Cerebellar nuclear complex (tissue), 1 donor: Measurements from ENCODE around the gene DNM1L.

ENCODE experiments used
- DNase-seq, 2 experiments: peaks; one replicate each; lab custom pipeline; 2025; lab: John Stamatoyannopoulos, UW

DNM1L gene

DNA sequence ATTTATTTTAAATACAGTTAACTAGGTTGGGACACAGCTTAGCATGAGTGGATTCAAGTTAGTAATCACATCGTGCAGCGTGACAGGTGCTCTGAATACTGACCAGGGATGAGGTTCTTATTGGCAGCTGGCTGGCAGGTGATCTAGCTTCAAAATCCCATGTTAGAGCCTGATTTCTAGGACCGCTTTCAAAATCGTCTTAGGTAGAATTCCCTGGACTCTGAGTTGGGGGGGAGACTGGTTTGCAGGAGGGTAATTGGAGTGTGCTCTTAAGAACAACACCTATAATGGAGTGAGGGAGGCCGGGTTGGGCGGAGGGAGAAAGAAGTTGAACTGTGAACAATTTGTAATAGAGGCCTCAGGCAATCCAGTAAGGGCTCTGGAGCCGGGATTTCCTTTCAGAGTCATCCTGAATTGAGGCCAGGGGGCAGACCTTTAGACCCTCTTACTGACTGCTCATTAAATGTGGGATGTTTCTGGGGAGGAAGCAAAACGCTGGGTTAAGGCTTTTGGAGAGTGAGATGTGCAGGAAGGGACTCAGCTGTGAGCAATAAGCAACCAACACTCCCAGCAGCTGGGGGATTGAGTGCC lies 77.5 kb downstream of the DNM1L start:
- no peak for DNase-seq

- no peak for DNase-seq
Measured at GRCh38 chr12:32757157-32757556, 78.1 kb downstream of the DNM1L start.

DNA sequence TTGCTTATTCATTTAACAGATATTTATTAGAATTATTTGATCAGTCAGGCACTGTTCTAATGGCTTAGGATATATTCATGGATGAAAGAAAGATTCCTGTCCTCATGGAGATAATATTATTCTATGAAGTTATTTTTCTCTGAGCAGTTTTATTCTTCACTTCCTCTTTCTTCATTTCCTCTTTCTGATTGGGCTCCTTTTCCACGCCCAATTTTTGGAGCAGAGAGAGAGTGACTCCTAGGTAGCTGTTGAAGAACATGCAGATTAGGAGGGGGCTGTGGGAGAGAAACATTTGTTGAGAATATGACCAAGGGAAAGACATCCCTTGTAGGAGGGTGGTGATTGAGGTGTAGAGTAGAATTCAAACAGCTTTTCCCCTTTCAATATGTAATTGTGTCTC lies 82.6 kb downstream of the DNM1L start:
- no peak for DNase-seq

GRCh38 chr12:32765906-32766305 lies 86.8 kb downstream of the DNM1L start:
- DNase-seq = no peak

GRCh38 chr12:32768518-32768917 lies 89.4 kb downstream of the DNM1L start:
- no peak for DNase-seq

DNA sequence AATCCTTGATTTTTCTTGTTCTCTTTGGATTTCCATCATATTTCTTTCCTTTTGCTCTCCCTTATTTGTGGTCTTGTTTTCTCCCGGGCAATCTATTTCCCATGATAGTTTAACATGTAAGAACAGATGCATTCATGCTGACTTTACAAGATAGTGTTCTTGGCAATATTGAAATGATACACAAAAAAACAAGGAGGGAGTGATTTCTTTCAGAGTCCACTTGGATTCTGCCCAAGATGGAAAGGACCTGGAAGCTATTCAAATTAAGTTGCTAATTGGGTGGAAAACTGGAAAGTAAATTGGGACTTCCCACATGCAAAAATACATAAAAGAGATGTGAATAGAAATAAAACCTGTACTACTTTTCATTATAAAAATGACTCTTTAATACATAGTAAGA lies 91.0 kb downstream of the DNM1L start:
- no peak for DNase-seq

- DNase-seq = no peak
Measured at GRCh38 chr12:32773691-32774090, 94.6 kb downstream of the DNM1L start.

- DNase-seq = no peak
Measured at GRCh38 chr12:32776258-32776657, 97.2 kb downstream of the DNM1L start.

DNA sequence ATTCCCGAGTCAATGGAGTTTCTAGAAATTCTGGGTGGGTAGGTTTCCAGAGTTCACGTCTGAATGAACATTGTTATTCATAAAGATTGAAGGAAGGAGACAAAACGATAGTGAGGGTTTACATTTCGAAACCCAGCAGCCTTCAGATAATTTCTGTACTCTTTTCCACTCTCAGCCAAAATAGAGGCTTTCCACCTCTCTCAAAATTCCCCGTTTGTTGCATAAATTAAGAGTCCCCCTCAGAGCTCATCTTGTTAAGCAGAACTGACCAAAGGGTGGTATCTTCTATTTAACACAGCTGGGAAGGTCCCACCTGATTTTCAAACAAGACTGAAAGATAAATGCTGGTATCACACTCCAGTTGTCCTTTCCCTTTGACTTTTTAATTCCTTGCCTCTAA lies 98.1 kb downstream of the DNM1L start:
- DNase-seq = no peak

DNA sequence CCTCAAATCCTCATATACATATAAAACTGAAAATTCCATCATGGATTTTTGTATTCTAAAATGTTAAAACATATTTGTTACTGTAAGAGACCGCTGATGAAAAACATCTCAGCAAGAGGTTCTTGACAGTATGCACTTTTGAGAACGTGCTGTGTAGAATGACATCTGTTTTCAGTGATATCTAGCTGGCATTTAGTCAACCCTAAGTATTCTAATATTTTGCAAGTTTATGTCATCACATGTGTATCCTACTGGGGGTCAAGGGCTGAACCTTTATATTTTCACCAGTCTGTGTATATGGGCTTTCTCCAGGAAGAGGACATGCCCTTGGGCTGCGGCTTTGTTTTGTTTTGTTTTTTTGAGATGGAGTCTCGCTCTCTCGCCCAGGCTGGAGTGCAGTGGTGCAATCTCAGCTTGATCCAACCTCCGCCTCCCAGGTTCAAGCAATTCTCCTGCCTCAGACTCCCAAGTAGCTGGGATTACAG lies 98.6 kb downstream of the DNM1L start:
- no peak for DNase-seq

GRCh38 chr12:32780071-32780470 lies 101.0 kb downstream of the DNM1L start:
- DNase-seq = no peak

DNA sequence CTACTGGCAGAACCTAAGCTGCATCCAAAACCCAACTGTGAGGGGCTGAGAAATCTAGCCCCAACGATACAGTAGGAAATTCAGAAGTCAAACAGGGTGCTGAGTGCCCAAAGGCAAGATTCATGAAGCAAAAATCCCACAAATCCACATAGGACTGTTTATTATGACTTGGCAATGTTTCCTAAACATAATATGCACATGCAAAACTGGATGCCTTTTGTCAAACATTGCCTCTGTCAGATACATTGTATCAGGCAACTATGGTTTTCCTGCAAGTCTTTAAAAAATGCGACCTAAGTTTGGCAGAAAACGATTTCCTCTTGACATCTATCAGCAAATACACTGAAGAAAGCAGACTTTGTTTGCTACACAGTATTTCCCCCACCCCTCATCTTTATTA lies 103.9 kb downstream of the DNM1L start:
- DNase-seq = no peak

- DNase-seq = no peak
Measured at GRCh38 chr12:32785557-32785956, 106.5 kb downstream of the DNM1L start.

GRCh38 chr12:32788405-32788804 lies 109.3 kb downstream of the DNM1L start:
- DNase-seq = no peak

DNA sequence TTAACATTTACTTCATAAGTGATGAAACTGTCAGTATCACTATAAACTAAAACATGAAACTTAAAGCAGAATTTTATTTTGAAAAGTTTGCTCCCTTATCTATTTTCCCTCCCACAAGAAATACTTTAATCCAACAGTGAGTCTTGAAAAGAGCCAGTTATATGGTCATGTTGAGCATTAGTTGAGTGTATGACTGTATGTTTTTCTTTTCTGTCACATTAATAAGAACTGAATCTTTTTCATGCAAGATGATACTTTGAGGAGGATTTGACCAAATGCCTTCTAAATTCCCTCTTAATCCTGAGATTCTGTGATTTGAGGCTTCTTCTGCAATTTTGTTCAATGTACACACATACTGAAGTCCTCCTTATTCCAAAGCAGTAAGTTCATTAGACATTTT lies 110.3 kb downstream of the DNM1L start:
- DNase-seq = no peak

DNA sequence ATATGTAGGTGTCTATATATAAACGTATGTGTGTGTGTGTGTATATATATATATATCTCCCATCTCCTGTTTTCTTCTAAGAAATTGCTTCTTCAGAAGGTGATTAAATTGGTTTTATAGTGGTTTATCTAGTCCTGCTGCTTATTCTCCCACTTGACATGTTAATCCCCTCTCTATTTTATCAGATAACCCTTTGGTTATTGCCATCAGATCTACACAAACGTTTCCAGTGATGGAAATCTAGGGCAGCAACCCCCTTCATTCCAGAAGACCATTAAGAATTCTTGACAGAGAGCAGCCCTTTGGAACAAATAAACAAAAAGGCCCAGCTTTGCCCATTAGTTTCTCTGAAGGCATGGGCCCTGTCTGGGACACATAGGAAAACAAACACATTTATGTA lies 110.8 kb downstream of the DNM1L start:
- DNase-seq = no peak

GRCh38 chr12:32794281-32794680 lies 115.2 kb downstream of the DNM1L start:
- no peak for DNase-seq
